GM12891 (cell line): Measurements from ENCODE around the gene DYNC1H1.

Experiments used
- PAX5 ChIP-seq: IDR thresholded peaks from 2 replicates; pipeline ENCODE4 v1.6.1; 2011; ENCODE audit warnings: low read length, moderate library complexity, mild to moderate bottlenecking; ENCODE audit not compliant: insufficient read depth, severe bottlenecking
- POLR2A ChIP-seq: IDR thresholded peaks from 2 replicates; pipeline ENCODE4 v1.6.1; 2011; ENCODE audit warnings: low read depth, low read length, control low read depth
- POLR2AphosphoS5 ChIP-seq: IDR thresholded peaks from 2 replicates; pipeline ENCODE4 v1.6.1; 2011; ENCODE audit warnings: low read depth, low read length, control low read depth
- POU2F2 ChIP-seq: IDR thresholded peaks from 2 replicates; pipeline ENCODE4 v1.6.1; 2011; ENCODE audit warnings: low read depth, mild to moderate bottlenecking, control low read depth, low read length, moderate library complexity
- SPI1 ChIP-seq: IDR thresholded peaks from 2 replicates; pipeline ENCODE4 v1.6.1; 2011; ENCODE audit warnings: low read depth, low read length, control low read depth
- TAF1 ChIP-seq: IDR thresholded peaks from 2 replicates; pipeline ENCODE4 v1.6.1; 2011; ENCODE audit warnings: low read depth, low read length, control low read depth

GRCh38 chr14:102044566-102044965 lies 80.2 kb downstream of the DYNC1H1 start:
- TF ChIP-seq TAF1: no peak
- no peak for TF ChIP-seq POLR2A
- TF ChIP-seq POLR2AphosphoS5: no peak
- TF ChIP-seq POU2F2: no peak
- TF ChIP-seq PAX5: no peak
- TF ChIP-seq SPI1: no peak
